Neural cell (in vitro differentiated cells): ENCODE data around the gene ZCCHC13. TPM values are rescaled to one million over a fixed set of nuclear protein-coding genes. Genes with fewer than 3 reads are reported as not detected.
"Not testable (repeated sequence)": the region's sequence is repeated elsewhere in the genome, so short reads cannot be mapped to it uniquely, and the experiment has no call there.

Source experiments
- H2AFZ ChIP-seq: fragments of 200-600, 300-800 bp; sonication (generic), shearing (Covaris generic); 2 replicates; pipeline ENCODE4 v1.6.0; 2014; ENCODE audit warnings: low read depth, mild to moderate bottlenecking, antibody characterized with exemption, low read length, moderate library complexity
- H3F3A ChIP-seq: fragments of 200-600 bp; shearing (Covaris generic); 2 replicates; pipeline ENCODE4 v1.6.1; 2016; ENCODE audit warnings: mild to moderate bottlenecking, moderate library complexity, mixed read lengths, antibody characterized with exemption, low read length; ENCODE audit not compliant: insufficient read depth, poor library complexity, severe bottlenecking
- H3K27ac ChIP-seq: fragments of 200-600, 300-800 bp; sonication (generic), shearing (Covaris generic); 2 replicates; pipeline ENCODE4 v1.5.1; 2014; ENCODE audit warnings: mild to moderate bottlenecking, low read length, moderate library complexity
- H3K27me3 ChIP-seq: fragments of 300-800, 200-600 bp; sonication (generic), shearing (Covaris generic); 2 replicates; pipeline ENCODE4 v1.6.0; 2014; ENCODE audit warnings: mild to moderate bottlenecking, low read depth, low read length, moderate library complexity; ENCODE audit not compliant: insufficient read depth
- H3K36me3 ChIP-seq: fragments of 300-800, 200-600 bp; sonication (generic), shearing (Covaris generic); 2 replicates; pipeline ENCODE4 v1.5.1; 2014; ENCODE audit warnings: mild to moderate bottlenecking, antibody characterized with exemption, low read length, moderate library complexity; ENCODE audit not compliant: insufficient read depth
- H3K4me2 ChIP-seq: fragments of 300-800, 200-600 bp; sonication (generic), shearing (Covaris generic); 2 replicates; pipeline ENCODE4 v1.6.0; 2014; ENCODE audit warnings: mild to moderate bottlenecking, low read length
- H3K4me3 ChIP-seq: fragments of 300-800, 200-600 bp; sonication (generic), shearing (Covaris generic); 2 replicates; pipeline ENCODE4 v1.5.1; 2014; ENCODE audit warnings: mild to moderate bottlenecking, low read length, moderate library complexity
- H3K79me2 ChIP-seq: fragments of 200-600 bp; shearing (Covaris generic); replicated peaks from 2 replicates; pipeline ENCODE4 v1.6.0; 2014; ENCODE audit warnings: mild to moderate bottlenecking, low read length, moderate library complexity; ENCODE audit not compliant: insufficient read depth
- H3K9ac ChIP-seq: fragments of 300-800, 200-600 bp; sonication (generic), shearing (Covaris generic); 2 replicates; pipeline ENCODE4 v1.6.1; 2016; ENCODE audit warnings: mild to moderate bottlenecking, low read length, mixed read lengths
- H3K9me2 ChIP-seq: fragments of 200-600 bp; shearing (Covaris generic); 2 replicates; pipeline ENCODE4 v1.6.1; 2016; ENCODE audit warnings: mild to moderate bottlenecking, low read length, mixed read lengths; ENCODE audit not compliant: insufficient read depth
- H3K9me3 ChIP-seq: fragments of 200-600, 300-800 bp; sonication (generic), shearing (Covaris generic); 2 replicates; pipeline ENCODE4 v1.6.1; 2016; ENCODE audit warnings: mild to moderate bottlenecking, mixed run types, low read length, moderate library complexity, mixed read lengths
- H4K20me1 ChIP-seq: fragments of 200-600 bp; shearing (Covaris generic); 2 replicates; pipeline ENCODE4 v1.6.1; 2016; ENCODE audit warnings: mild to moderate bottlenecking, mixed run types; ENCODE audit not compliant: insufficient read depth
- EP300 ChIP-seq: fragments of 450-650 bp; conservative IDR thresholded peaks from 2 replicates; pipeline ENCODE4 v1.6.1; 2014; ENCODE audit warnings: antibody characterized with exemption, mild to moderate bottlenecking, moderate library complexity; ENCODE audit not compliant: poor library complexity, severe bottlenecking
- EZH2 ChIP-seq: fragments of 200-600, 300-800 bp; shearing (Covaris generic), sonication (generic); IDR thresholded peaks from 2 replicates; pipeline ENCODE4 v1.6.1; 2014; ENCODE audit warnings: antibody characterized with exemption, low read length, borderline replicate concordance, mild to moderate bottlenecking; ENCODE audit not compliant: insufficient read depth, poor library complexity, severe bottlenecking
- MXI1 ChIP-seq: fragments of 450-650 bp; conservative IDR thresholded peaks from 2 replicates; pipeline ENCODE4 v1.6.1; 2014; ENCODE audit warnings: antibody characterized with exemption, mild to moderate bottlenecking; ENCODE audit not compliant: poor library complexity, severe bottlenecking
- POLR2AphosphoS5 ChIP-seq: IDR thresholded peaks from 2 replicates; pipeline ENCODE4 v1.6.1; 2012
- RAD21 ChIP-seq: fragments of 450-650 bp; conservative IDR thresholded peaks from 2 replicates; pipeline ENCODE4 v1.6.1; 2014; ENCODE audit warnings: antibody characterized with exemption, mild to moderate bottlenecking, moderate library complexity
- SMC3 ChIP-seq: fragments of 450-650 bp; conservative IDR thresholded peaks from 2 replicates; pipeline ENCODE4 v1.6.1; 2014; ENCODE audit warnings: antibody characterized with exemption, mild to moderate bottlenecking, moderate library complexity; ENCODE audit not compliant: poor library complexity
- TAF1 ChIP-seq: IDR thresholded peaks from 2 replicates; pipeline ENCODE4 v1.6.1; 2012; ENCODE audit warnings: low read depth
- polyA plus RNA-seq: library from polyadenylated mRNA; depleted of rRNA; stranded (reverse); fragments of >200 nt; gene quantifications from 2 replicates; pipeline ENCODE4 v1.2.3, GENCODE V29; 2014
- TF ChIP-seq, protein P1 (sequence below): fragments of 450-650 bp; IDR thresholded peaks from 2 replicates; pipeline ENCODE4 v1.5.1; 2014; ENCODE audit warnings: antibody characterized with exemption, mild to moderate bottlenecking, moderate library complexity; ENCODE audit not compliant: poor library complexity, severe bottlenecking
- TF ChIP-seq, protein P2 (sequence below): IDR thresholded peaks from 2 replicates; pipeline ENCODE4 v1.6.1; 2012; ENCODE audit warnings: borderline replicate concordance

Gene ZCCHC13
- polyA plus RNA-seq, 1 donor from 2014 or later = not detected

DNA sequence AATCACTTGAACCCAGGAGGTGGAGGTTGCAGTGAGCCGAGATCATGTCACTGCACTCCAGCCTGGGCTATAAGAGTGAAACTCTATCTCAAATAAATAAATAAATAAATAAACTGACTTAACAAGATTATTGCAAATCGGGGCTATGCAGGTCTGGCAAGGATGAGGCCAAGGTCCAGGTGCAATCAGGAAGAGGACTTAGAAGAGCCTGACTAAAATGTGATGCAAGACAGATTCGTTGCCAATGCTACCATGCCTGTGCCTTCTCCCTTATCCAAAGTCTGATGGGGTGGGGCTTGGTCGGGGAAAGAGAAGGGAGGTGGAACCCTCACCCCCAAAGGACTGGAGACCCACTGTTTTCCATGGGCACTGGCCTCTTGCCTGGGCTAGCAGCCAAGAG is 14.7 kb downstream of the ZCCHC13 start:
- Histone ChIP-seq H3K9me3 (no peaks in the 10 kb centered on the region), H3K4me3 (no peak overlapping the region), H4K20me1 (no peaks in the 10 kb centered on the region), H3F3A (no peaks in the 10 kb centered on the region), H3K36me3 (no peaks in the 10 kb centered on the region), H3K9ac (no peak overlapping the region), H3K79me2 (no peaks in the 10 kb centered on the region), H3K9me2 (no peaks in the 10 kb centered on the region), H3K4me2 (no peak overlapping the region), H3K27me3 (no peaks in the 10 kb centered on the region), H2AFZ (no peak overlapping the region), H3K27ac (no peak overlapping the region)
- TF ChIP-seq TAF1 (no peak), RAD21 (no peak), EP300 (no peak), EZH2 (no peak), SMC3 (no peak), MXI1 (no peak), POLR2AphosphoS5 (no peak)
- TF ChIP-seq, protein P1, sequence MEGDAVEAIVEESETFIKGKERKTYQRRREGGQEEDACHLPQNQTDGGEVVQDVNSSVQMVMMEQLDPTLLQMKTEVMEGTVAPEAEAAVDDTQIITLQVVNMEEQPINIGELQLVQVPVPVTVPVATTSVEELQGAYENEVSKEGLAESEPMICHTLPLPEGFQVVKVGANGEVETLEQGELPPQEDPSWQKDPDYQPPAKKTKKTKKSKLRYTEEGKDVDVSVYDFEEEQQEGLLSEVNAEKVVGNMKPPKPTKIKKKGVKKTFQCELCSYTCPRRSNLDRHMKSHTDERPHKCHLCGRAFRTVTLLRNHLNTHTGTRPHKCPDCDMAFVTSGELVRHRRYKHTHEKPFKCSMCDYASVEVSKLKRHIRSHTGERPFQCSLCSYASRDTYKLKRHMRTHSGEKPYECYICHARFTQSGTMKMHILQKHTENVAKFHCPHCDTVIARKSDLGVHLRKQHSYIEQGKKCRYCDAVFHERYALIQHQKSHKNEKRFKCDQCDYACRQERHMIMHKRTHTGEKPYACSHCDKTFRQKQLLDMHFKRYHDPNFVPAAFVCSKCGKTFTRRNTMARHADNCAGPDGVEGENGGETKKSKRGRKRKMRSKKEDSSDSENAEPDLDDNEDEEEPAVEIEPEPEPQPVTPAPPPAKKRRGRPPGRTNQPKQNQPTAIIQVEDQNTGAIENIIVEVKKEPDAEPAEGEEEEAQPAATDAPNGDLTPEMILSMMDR = no peak
- TF ChIP-seq, protein P2, sequence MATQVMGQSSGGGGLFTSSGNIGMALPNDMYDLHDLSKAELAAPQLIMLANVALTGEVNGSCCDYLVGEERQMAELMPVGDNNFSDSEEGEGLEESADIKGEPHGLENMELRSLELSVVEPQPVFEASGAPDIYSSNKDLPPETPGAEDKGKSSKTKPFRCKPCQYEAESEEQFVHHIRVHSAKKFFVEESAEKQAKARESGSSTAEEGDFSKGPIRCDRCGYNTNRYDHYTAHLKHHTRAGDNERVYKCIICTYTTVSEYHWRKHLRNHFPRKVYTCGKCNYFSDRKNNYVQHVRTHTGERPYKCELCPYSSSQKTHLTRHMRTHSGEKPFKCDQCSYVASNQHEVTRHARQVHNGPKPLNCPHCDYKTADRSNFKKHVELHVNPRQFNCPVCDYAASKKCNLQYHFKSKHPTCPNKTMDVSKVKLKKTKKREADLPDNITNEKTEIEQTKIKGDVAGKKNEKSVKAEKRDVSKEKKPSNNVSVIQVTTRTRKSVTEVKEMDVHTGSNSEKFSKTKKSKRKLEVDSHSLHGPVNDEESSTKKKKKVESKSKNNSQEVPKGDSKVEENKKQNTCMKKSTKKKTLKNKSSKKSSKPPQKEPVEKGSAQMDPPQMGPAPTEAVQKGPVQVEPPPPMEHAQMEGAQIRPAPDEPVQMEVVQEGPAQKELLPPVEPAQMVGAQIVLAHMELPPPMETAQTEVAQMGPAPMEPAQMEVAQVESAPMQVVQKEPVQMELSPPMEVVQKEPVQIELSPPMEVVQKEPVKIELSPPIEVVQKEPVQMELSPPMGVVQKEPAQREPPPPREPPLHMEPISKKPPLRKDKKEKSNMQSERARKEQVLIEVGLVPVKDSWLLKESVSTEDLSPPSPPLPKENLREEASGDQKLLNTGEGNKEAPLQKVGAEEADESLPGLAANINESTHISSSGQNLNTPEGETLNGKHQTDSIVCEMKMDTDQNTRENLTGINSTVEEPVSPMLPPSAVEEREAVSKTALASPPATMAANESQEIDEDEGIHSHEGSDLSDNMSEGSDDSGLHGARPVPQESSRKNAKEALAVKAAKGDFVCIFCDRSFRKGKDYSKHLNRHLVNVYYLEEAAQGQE = no peak

DNA sequence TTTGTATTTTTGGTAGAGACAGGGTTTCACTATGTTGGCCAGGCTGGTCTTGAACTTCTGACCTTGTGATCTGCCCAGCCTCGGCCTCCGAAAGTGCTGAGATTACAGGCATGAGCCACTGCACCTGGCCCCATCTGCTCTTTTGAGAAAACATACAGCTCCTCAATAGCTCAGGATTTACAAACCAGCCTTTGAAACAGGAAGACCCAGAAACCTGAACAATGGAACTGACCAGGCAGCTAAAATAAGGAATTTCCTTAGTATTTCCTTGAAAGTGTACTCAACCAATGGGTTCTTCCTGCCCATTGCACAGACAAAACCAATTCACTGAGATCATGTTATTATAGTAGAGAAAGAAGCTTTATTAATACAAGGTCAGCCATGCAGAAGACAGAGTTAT is 15.3 kb downstream of the ZCCHC13 start:
- H3K9me3 ChIP-seq, H3K79me2 ChIP-seq, H3K4me3 ChIP-seq, H2AFZ ChIP-seq, H3K27ac ChIP-seq, H3K27me3 ChIP-seq, H3K4me2 ChIP-seq, H3F3A ChIP-seq, H4K20me1 ChIP-seq, H3K9ac ChIP-seq, H3K9me2 ChIP-seq, H3K36me3 ChIP-seq: not testable (repeated sequence)

DNA sequence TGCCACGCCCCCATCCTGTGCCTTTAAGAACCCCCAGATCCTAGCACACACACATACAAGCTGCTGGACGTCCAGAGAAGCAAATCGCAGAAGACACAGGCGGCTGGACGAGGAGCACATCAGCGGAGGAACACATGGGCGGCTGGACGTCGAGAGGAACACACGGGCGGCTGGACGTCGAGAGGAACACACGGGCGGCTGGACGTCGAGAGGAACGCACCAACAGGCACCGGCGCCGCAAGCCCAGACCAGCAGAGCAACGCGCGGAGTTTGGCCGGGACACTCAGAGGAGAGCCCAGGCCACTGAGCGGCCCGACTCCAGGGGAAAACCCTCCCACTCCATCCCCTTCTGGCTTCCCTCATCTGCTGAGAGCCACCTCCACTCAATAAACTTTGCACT is 17.2 kb downstream of the ZCCHC13 start:
- Histone ChIP-seq H2AFZ (no peak overlapping the region), H3K36me3 (no peaks in the 10 kb centered on the region), H3K4me2 (no peak overlapping the region), H3K27me3 (no peaks in the 10 kb centered on the region), H3K79me2 (no peaks in the 10 kb centered on the region), H3K27ac (no peak overlapping the region), H3F3A (no peaks in the 10 kb centered on the region), H4K20me1 (no peaks in the 10 kb centered on the region), H3K9ac (no peak overlapping the region), H3K9me2 (no peaks in the 10 kb centered on the region), H3K9me3 (no peaks in the 10 kb centered on the region), H3K4me3 (no peak overlapping the region)
- TF ChIP-seq, protein P1 = no peak
- TF ChIP-seq EZH2 = no peak
- TF ChIP-seq POLR2AphosphoS5 = no peak
- TF ChIP-seq SMC3 = no peak
- TF ChIP-seq EP300 = no peak
- TF ChIP-seq, protein P2 = no peak
- TF ChIP-seq RAD21 = no peak
